Endothelial cell of umbilical vein (primary cell): ENCODE results near the gene MIB2. TPM values are rescaled to one million over a fixed set of nuclear protein-coding genes. Genes with fewer than 3 reads are reported as not detected.

Source experiments
- BruUV-seq: library from RNA; stranded (reverse); fragments of 400-500 nt; replicated peaks from 2 replicates; lab custom pipeline; 2021; lab: Mats Ljungman, UMichigan
- CTCF ChIA-PET: fragments of 300-600, 350-600 bp; sonication (Branson Sonifier 250); formaldehyde crosslinking; loops from one replicate; lab custom pipeline; 2021; ENCODE audit warnings: antibody characterized with exemption, inconsistent platforms; lab: Charles Lee
- POLR2A ChIA-PET: fragments of 300-600, 350-600 bp; sonication (Branson Sonifier 250); formaldehyde crosslinking; loops from one replicate; lab custom pipeline; 2021; ENCODE audit warnings: antibody characterized with exemption, inconsistent platforms; lab: Charles Lee
- DNase-seq: peaks from one replicate; pipeline ENCODE4 v3.0.0-alpha.2; 2011; ENCODE audit warnings: low read depth, low spot score
- FAIRE-seq: peaks from 2 replicates; lab custom pipeline; 2011; peaks lifted over from hg19 to GRCh38; lab: Jason Lieb, UNC
- H2AFZ ChIP-seq: 2 replicates; pipeline ENCODE4 v1.6.0; 2012; ENCODE audit warnings: low read depth, low read length, control low read depth, inconsistent platforms
- H3K27ac ChIP-seq: 2 replicates; pipeline ENCODE4 v1.5.1; 2011; ENCODE audit warnings: low read depth, mild to moderate bottlenecking, control low read depth, low read length, moderate library complexity; ENCODE audit not compliant: insufficient read depth
- H3K27me3 ChIP-seq, 2 experiments: 2 replicates each; pipeline versions ENCODE4 v1.6.0 to v1.6.1; 2011; ENCODE audit warnings: low read length in 2 of 2, mixed read lengths in 1 of 2; ENCODE audit not compliant: control insufficient read depth in 2 of 2, insufficient read depth in 2 of 2
- H3K36me3 ChIP-seq, 2 experiments: 2 replicates in 1 of 2; 3 replicates in 1 of 2; pipeline ENCODE4 v1.5.1; 2011; ENCODE audit warnings: low read length in 2 of 2, mild to moderate bottlenecking in 1 of 2, moderate library complexity in 1 of 2; ENCODE audit not compliant: control insufficient read depth in 2 of 2, insufficient read depth in 2 of 2; ENCODE audit errors: extremely low read depth in 1 of 2
- H3K4me1 ChIP-seq: 3 replicates; pipeline ENCODE4 v1.5.1; 2011; ENCODE audit warnings: mild to moderate bottlenecking, low read length; ENCODE audit not compliant: control insufficient read depth, insufficient read depth; ENCODE audit errors: extremely low read depth
- H3K4me2 ChIP-seq: 2 replicates; pipeline ENCODE4 v1.6.1; 2011; ENCODE audit warnings: low read length, control low read depth, mixed read lengths; ENCODE audit not compliant: insufficient read depth
- H3K4me3 ChIP-seq, 3 experiments: fragments of 200-600 bp in 1 of 3; sonication (generic), shearing (Covaris generic) in 1 of 3; replicated peaks in 1 of 3; 2 replicates each; pipeline ENCODE4 v1.5.1; 2011 to 2016; ENCODE audit warnings: control low read depth in 3 of 3, low read length in 3 of 3, mild to moderate bottlenecking in 2 of 3, inconsistent platforms in 1 of 3, low read depth in 1 of 3, moderate library complexity in 1 of 3; ENCODE audit not compliant: insufficient read depth in 1 of 3
- H3K79me2 ChIP-seq: 2 replicates; pipeline ENCODE4 v1.6.0; 2012; ENCODE audit warnings: low read length, inconsistent platforms; ENCODE audit not compliant: control insufficient read depth, insufficient read depth
- H3K9ac ChIP-seq: replicated peaks from 2 replicates; pipeline ENCODE3; 2011; ENCODE audit warnings: low read length, control low read depth; ENCODE audit not compliant: insufficient read depth; ENCODE audit errors: extremely low read depth
- H3K9me1 ChIP-seq: replicated peaks from 3 replicates; pipeline ENCODE4 v1.6.0; 2011; ENCODE audit warnings: mild to moderate bottlenecking, low read length; ENCODE audit not compliant: control insufficient read depth, insufficient read depth; ENCODE audit errors: extremely low read depth
- H3K9me3 ChIP-seq: replicated peaks from 2 replicates; pipeline ENCODE4 v1.5.1; 2012; ENCODE audit warnings: low read length, inconsistent platforms; ENCODE audit not compliant: control insufficient read depth, insufficient read depth
- H4K20me1 ChIP-seq: replicated peaks from 2 replicates; pipeline ENCODE3; 2011; ENCODE audit warnings: mild to moderate bottlenecking, low read length; ENCODE audit not compliant: control insufficient read depth, insufficient read depth; ENCODE audit errors: extremely low read depth
- GATA2 ChIP-seq: IDR thresholded peaks from 2 replicates; pipeline ENCODE4 v1.7.0; 2011; ENCODE audit warnings: low read depth, mild to moderate bottlenecking, moderate library complexity, mixed read lengths, low read length; ENCODE audit not compliant: insufficient read length, insufficient read depth
- POLR2A ChIP-seq: IDR thresholded peaks from 2 replicates; pipeline ENCODE4 v1.6.1; 2012; ENCODE audit warnings: low read depth, mild to moderate bottlenecking, control low read depth, low read length
- dilution Hi-C: fragments of 300-500 bp; cut with MboI; formaldehyde crosslinking; loops from one replicate; pipeline ENCODE4 v1.15.0; 2019; ENCODE audit warnings: low sequenced_read_pairs; ENCODE audit not compliant: extremely low pct_ligation_motif_present
- intact Hi-C: fragments of 100-400 bp; cut with micrococcal nuclease; formaldehyde crosslinking; loops from one replicate; pipeline ENCODE4 v1.10.0; 2022
- polyA plus RNA-seq, 4 experiments: library from polyadenylated mRNA; depleted of rRNA in 3 of 4; stranded (reverse) in 3 of 4; unstranded in 1 of 4; fragments of >200 nt; gene quantifications; 2 replicates each; pipeline versions ENCODE4 v1.2.1 to v1.2.3, GENCODE V29; 2011 to 2012; ENCODE audit warnings: missing spikeins in 1 of 4
- total RNA-seq: library from RNA; stranded (reverse); gene quantifications from 2 replicates; pipeline ENCODE4 v1.2.3, GENCODE V29; 2021
- TF ChIP-seq, protein P1 (sequence below), 2 donors: IDR thresholded peaks; 1 replicate in 1 of 2; 2 replicates in 1 of 2; pipeline ENCODE4 v1.5.1; 2011; ENCODE audit warnings: low read length in 2 of 2, mild to moderate bottlenecking in 2 of 2, moderate library complexity in 2 of 2, control low read depth in 1 of 2, inconsistent platforms in 1 of 2, low read depth in 1 of 2; ENCODE audit not compliant: insufficient read depth in 1 of 2; ENCODE audit errors: extremely low read depth in 1 of 2

Gene MIB2
- total and polyA plus RNA-seq, 2 donors (not counting 3 experiments of a cell fraction or from before 2014, with no cell fraction given) = 25.9 to 45.0 TPM

DNA sequence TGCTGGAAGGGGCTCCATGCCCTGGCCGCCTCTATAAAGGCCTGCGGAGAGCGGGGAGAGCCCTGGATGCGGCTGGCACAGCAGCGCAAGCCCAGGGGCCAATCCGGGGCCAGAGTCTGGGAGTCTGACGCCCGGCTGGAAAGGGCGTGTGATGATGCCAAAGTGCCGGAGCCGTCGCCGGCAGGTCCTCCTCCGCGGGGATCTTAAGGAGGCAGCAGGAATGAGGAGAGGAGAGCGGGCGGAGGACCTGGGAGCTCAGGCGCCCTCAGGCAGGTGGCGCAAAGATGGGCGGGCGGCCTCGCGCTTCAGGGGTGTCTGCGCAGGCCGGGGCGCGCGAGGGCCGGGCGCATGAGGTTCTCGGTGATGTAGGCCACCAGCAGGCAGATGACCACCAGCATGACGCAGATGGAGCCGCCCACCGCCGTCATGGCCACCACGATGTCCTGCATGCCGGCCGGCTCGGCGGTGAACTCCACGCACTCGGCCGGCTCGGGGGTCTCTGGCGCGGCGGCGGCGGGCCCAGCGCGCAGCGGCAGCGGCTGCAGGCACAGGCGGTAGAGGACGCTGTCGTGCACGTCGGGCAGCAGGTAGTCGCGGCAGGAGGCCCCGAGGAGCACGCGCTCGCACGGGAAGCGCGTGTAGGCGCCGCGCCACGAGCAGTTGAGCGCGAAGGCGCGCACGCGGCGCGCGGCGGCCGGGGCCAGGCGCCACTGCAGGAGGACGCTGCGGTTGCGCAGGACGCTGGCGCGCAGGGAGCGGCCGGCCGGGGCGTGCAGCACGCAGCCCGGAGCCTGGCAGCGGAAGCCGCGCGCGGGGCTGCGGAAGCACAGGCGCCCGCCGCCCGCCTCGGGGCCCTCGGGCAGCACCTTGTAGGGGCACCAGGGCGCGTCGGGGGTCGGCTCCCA is 16.0 kb upstream of the MIB2 start:
- Histone ChIP-seq H3K9me1 (no peaks in the 10 kb centered on the region), H3K27me3 (peaks cover 18 to 31% of the 10 kb centered on the region in 2 experiments), H3K4me1 (no peaks in the 10 kb centered on the region), H4K20me1 (no peaks in the 10 kb centered on the region), H3K4me2 (no peak overlapping the region), H3K27ac (no peak overlapping the region), H2AFZ (peak overlapping the region; percentile 63), H3K79me2 (no peaks in the 10 kb centered on the region), H3K4me3 (no peak overlapping the region), H3K9ac (no peak overlapping the region), H3K9me3 (no peaks in the 10 kb centered on the region), H3K36me3 (no peaks in the 10 kb centered on the region)
- POLR2A ChIA-PET = no interaction called here
- no peak for FAIRE-seq
- intact Hi-C loops = no loop called here
- dilution Hi-C loops = no loop called here
- DNase-seq = no peak
- CTCF ChIA-PET = no interaction called here
- TF ChIP-seq GATA2 (no peak), POLR2A (no peak)
- TF ChIP-seq, protein P1, sequence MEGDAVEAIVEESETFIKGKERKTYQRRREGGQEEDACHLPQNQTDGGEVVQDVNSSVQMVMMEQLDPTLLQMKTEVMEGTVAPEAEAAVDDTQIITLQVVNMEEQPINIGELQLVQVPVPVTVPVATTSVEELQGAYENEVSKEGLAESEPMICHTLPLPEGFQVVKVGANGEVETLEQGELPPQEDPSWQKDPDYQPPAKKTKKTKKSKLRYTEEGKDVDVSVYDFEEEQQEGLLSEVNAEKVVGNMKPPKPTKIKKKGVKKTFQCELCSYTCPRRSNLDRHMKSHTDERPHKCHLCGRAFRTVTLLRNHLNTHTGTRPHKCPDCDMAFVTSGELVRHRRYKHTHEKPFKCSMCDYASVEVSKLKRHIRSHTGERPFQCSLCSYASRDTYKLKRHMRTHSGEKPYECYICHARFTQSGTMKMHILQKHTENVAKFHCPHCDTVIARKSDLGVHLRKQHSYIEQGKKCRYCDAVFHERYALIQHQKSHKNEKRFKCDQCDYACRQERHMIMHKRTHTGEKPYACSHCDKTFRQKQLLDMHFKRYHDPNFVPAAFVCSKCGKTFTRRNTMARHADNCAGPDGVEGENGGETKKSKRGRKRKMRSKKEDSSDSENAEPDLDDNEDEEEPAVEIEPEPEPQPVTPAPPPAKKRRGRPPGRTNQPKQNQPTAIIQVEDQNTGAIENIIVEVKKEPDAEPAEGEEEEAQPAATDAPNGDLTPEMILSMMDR (IDR thresholded peaks at IDR 0.05; ENCODE audit: extremely low read depth in 1 of 2, insufficient read depth in 1 of 2, low read depth in 1 of 2, low read length in 2 of 2) = peak; percentile 4 to 7
- BruUV-seq = no TSS peak
